Measurements from ENCODE around the gene NXPE3. TPM values are rescaled to one million over a fixed set of nuclear protein-coding genes. Genes with fewer than 3 reads are reported as not detected.

NXPE3 gene
- total RNA-seq, 1 donor from 2014 or later: 12.7 TPM

- no peak for TF ChIP-seq CTCF (IDR thresholded peaks at IDR 0.05; ENCODE audit: unreplicated experiment)
- no peak for DNase-seq (ENCODE audit: low spot score in 2 of 2, unreplicated experiment in 2 of 2)
- Mint-ChIP-seq H3K27me3 (ENCODE audit: low read depth) (no peaks in the 10 kb centered on the region), H3K4me1 (peaks cover 30% of the 10 kb centered on the region), H3K27ac (no peak overlapping the region), H3K36me3 (peaks cover 16% of the 10 kb centered on the region), H3K9me3 (peaks cover 3% of the 10 kb centered on the region), H3K4me3 (no peak overlapping the region)
Observed at GRCh38 chr3:101847328-101847727, 68.3 kb downstream of the NXPE3 start.

- Mint-ChIP-seq H3K4me1 (peaks cover 35% of the 10 kb centered on the region), H3K27me3 (ENCODE audit: low read depth) (no peaks in the 10 kb centered on the region), H3K36me3 (peaks cover 23% of the 10 kb centered on the region), H3K27ac (peak overlapping the region; percentile 98), H3K4me3 (peak overlapping the region; percentile 72), H3K9me3 (no peaks in the 10 kb centered on the region)
- no peak for TF ChIP-seq CTCF (IDR thresholded peaks at IDR 0.05; ENCODE audit: unreplicated experiment)
- no peak for DNase-seq (ENCODE audit: low spot score in 2 of 2, unreplicated experiment in 2 of 2)
Observed at GRCh38 chr3:101848326-101848725, 69.3 kb downstream of the NXPE3 start.

- Mint-ChIP-seq H3K4me3 (peak within 1 kb of the TSS; percentile 90), H3K27ac (peak within 1 kb of the TSS; percentile 98), H3K9me3 (no peaks in the 10 kb centered on the region), H3K4me1 (peaks cover 39% of the 10 kb centered on the region), H3K27me3 (ENCODE audit: low read depth) (no peaks in the 10 kb centered on the region), H3K36me3 (peaks cover 29% of the 10 kb centered on the region)
- no peak for TF ChIP-seq CTCF (IDR thresholded peaks at IDR 0.05; ENCODE audit: unreplicated experiment)
- DNase-seq (ENCODE audit: low spot score in 2 of 2, unreplicated experiment in 2 of 2): peak; percentile 76 to 88
Observed at GRCh38 chr3:101848754-101849713, 70.0 kb downstream of the NXPE3 start, which contains the start of gene NFKBIZ. Gene NFKBIZ (plus strand): TSS chr3:101849514. CDS start chr3:101849629, 115 bp downstream.

- peak overlapping the region; percentile 97 for H3K27ac Mint-ChIP-seq
- H3K9me3 Mint-ChIP-seq: no peaks in the 10 kb centered on the region
- no peak for TF ChIP-seq CTCF (IDR thresholded peaks at IDR 0.05; ENCODE audit: unreplicated experiment)
- H3K27me3 Mint-ChIP-seq (ENCODE audit: low read depth): no peaks in the 10 kb centered on the region
- peak overlapping the region; percentile 90 for H3K4me3 Mint-ChIP-seq
- peaks cover 33% of the 10 kb centered on the region for H3K36me3 Mint-ChIP-seq
- peak; percentile 48 to 70 for DNase-seq (ENCODE audit: low spot score in 2 of 2, unreplicated experiment in 2 of 2)
- H3K4me1 Mint-ChIP-seq: peaks cover 41% of the 10 kb centered on the region
Observed at GRCh38 chr3:101849714-101850245, 70.8 kb downstream of the NXPE3 start.

GRCh38 chr3:101850246-101851051, 71.4 kb downstream of the NXPE3 start:
- no peak for TF ChIP-seq CTCF (IDR thresholded peaks at IDR 0.05; ENCODE audit: unreplicated experiment)
- Mint-ChIP-seq H3K36me3 (peaks cover 40% of the 10 kb centered on the region), H3K9me3 (no peaks in the 10 kb centered on the region), H3K4me1 (peaks cover 41% of the 10 kb centered on the region), H3K27ac (peak overlapping the region; percentile 97), H3K4me3 (peak overlapping the region; percentile 90), H3K27me3 (ENCODE audit: low read depth) (no peaks in the 10 kb centered on the region)
- no peak for DNase-seq (ENCODE audit: low spot score in 2 of 2, unreplicated experiment in 2 of 2)

All from mesothelial cell of epicardium (in vitro differentiated cells).